ENCODE measurements around the gene SLC24A3.

DNA sequence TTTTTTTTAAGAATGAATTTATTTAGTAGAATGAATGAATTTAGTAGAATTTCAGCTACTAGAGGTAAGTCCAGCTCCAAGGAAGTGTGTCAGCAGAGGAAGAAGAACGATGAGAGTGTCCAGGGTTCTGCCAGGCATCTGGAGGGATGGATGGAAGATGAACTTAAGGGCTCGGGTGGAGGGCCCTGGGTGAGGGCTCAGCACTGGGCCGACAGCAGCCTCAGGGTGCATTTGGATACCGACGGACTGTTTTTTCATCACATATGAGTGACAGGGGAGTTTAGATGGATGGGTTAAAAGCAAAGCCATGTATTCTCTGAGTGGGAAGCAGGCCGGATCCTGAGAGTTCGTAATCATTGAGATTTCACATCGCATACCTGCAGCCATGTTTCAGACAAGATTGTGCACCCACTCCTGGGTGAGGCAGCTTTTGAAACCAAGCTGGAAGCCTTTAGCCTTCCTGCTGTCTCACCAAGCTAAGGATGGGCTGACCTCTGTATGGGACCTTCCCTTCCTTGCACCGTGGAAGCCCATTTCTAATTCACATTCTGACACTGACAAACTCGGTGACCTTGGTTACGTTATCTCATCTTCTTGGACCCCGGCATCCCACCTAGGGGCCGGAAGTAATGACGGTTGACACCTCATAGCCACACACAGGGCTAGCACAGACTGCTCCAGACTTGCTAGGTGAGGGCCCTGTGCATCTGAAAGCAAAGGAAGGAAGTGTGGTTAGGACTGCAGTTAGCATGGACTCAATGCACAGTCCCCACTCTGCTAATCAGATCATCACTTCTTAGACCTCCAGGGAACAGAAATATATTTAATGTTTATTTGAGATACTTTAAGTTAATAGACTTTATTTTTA lies 228.5 kb downstream of the SLC24A3 start:
- TF ChIP-seq CTCF (IDR thresholded peaks at IDR 0.05; ENCODE audit: low read depth, low read length), result no peak
- no peak for TF ChIP-seq EZH2phosphoT487 (IDR thresholded peaks at IDR 0.05; ENCODE audit: low read depth)
